Measurements from ENCODE around the gene MUL1. TPM values are rescaled to one million over a fixed set of nuclear protein-coding genes. Genes with fewer than 3 reads are reported as not detected.

Gene MUL1
- total RNA-seq, 1 donor from 2014 or later = 34.7 TPM

DNA sequence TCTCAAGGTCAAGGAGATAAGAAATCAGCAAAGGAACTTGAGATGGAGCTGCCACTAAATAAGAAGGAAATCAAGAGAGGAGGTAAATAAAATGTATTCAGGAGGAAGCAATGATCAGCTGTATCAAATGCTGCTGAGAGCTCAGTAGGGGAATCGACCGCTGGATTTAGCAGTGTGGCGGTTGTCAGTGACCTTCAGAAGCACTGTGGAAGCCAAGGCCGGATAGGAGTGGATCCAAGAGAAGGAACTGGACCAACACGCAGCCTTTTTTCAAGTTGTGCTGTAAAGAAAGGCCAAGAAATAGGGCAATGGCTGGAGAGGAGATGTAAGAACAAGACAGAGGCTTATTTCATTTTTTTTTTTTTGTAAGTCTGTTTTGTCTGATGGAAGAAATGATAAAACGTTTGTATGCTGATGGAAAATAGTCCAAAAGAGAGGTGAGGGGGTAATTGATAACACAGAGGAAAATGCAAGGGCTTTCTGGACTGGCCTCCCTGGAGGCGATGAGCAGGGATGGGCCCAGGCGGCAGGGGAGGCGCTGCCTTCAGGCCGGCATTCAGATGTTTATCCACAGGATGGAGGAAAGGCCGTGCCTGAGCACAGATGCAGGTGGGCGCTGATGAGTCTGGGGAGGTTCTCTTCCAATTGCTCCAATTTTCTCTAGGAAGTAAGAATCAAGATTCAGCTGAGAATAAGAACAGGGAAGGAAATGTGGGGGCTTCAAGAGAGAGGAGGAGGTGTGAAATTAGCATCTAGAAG is 26.9 kb upstream of the MUL1 start:
- intact Hi-C loops (cut with DNase I) = no loop called here
- DNase-seq (ENCODE audit: low spot score in 2 of 2) = no peak
- Histone ChIP-seq H3K36me3 (no peaks in the 10 kb centered on the region), H3K27me3 (no peaks in the 10 kb centered on the region), H3K27ac (no peak overlapping the region), H3K4me3 (no peak overlapping the region), H3K4me1 (no peaks in the 10 kb centered on the region), H3K9me3 (no peaks in the 10 kb centered on the region)
- TF ChIP-seq, protein P1, sequence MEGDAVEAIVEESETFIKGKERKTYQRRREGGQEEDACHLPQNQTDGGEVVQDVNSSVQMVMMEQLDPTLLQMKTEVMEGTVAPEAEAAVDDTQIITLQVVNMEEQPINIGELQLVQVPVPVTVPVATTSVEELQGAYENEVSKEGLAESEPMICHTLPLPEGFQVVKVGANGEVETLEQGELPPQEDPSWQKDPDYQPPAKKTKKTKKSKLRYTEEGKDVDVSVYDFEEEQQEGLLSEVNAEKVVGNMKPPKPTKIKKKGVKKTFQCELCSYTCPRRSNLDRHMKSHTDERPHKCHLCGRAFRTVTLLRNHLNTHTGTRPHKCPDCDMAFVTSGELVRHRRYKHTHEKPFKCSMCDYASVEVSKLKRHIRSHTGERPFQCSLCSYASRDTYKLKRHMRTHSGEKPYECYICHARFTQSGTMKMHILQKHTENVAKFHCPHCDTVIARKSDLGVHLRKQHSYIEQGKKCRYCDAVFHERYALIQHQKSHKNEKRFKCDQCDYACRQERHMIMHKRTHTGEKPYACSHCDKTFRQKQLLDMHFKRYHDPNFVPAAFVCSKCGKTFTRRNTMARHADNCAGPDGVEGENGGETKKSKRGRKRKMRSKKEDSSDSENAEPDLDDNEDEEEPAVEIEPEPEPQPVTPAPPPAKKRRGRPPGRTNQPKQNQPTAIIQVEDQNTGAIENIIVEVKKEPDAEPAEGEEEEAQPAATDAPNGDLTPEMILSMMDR (IDR thresholded peaks at IDR 0.05) = no peak

DNA sequence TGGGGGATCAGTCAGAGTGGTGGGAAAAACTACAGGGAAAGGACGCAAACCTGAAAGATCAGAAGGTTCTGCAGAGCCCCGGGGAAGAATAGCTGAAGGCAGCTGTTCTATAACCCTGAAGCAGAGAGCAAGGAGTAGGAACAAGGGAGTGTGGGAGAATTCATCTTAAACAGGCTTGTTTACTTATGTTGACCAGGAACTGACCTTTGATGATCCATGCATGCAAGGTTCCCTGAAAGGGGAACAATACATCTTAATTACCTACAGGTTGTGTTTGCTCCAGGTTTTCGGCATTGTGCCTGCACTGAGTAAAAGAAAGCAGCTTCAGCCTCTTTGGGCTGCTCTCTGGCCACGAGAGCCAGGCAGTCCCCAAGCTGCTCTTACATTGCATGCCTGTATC is 25.7 kb upstream of the MUL1 start:
- TF ChIP-seq, protein P1 (IDR thresholded peaks at IDR 0.05) = no peak
- intact Hi-C loops (cut with DNase I) = no loop called here
- Histone ChIP-seq H3K4me1 (no peaks in the 10 kb centered on the region), H3K27me3 (no peaks in the 10 kb centered on the region), H3K27ac (no peak overlapping the region), H3K9me3 (no peaks in the 10 kb centered on the region), H3K4me3 (no peak overlapping the region), H3K36me3 (no peaks in the 10 kb centered on the region)
- no peak for DNase-seq (ENCODE audit: low spot score in 2 of 2)

DNA sequence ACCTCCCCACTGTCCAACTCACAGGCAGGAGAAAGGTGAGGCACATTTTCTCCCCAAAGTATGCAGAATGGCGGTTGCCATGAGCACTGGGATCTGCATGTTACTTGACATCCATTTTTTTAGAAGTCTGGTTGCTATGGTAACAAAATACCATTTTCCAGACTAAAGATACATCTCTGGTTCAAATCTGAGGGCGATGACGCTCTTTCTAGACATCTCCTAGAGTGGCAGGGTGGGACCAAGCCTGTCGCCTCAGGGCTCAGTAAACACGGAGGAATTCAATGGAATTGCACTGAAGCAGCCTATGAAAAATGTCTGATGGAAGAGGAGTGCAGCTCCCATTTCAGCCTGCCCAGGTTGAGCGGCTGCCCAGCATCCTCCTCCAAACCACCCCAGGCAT is 22.9 kb upstream of the MUL1 start:
- no peaks in the 10 kb centered on the region for H3K4me1 ChIP-seq
- no peak for DNase-seq (ENCODE audit: low spot score in 2 of 2)
- intact Hi-C loops (cut with DNase I) = no loop called here
- TF ChIP-seq, protein P1 (IDR thresholded peaks at IDR 0.05) = no peak
- H3K27me3 ChIP-seq = no peaks in the 10 kb centered on the region
- no peak overlapping the region for H3K27ac ChIP-seq
- H3K4me3 ChIP-seq = no peak overlapping the region
- H3K9me3 ChIP-seq = no peaks in the 10 kb centered on the region
- H3K36me3 ChIP-seq = no peaks in the 10 kb centered on the region

DNA sequence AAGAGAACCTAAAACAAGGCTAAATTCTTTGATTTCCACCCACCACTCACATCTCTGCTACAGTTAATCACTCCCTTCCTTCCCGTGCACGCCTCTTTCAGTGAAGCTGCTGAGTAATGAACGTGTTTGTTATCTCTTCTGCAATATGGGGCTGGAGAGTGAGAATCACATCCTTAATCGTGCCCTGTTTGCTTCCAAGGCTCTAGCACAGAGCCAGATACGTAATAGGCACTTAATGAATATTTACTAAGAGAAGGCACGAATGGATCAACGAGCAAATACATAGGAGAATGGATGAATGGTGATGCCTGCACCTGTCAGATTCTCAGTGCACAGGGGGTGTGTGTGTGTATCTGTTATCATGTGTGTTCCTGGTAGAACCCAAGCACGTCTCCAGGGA is 22.4 kb upstream of the MUL1 start:
- no peaks in the 10 kb centered on the region for H3K4me1 ChIP-seq
- H3K27ac ChIP-seq = no peak overlapping the region
- H3K9me3 ChIP-seq = no peaks in the 10 kb centered on the region
- TF ChIP-seq, protein P1 (IDR thresholded peaks at IDR 0.05) = no peak
- H3K27me3 ChIP-seq = no peaks in the 10 kb centered on the region
- no peak overlapping the region for H3K4me3 ChIP-seq
- intact Hi-C loops (cut with DNase I) = no loop called here
- H3K36me3 ChIP-seq = no peaks in the 10 kb centered on the region
- DNase-seq (ENCODE audit: low spot score in 2 of 2) = no peak

DNA sequence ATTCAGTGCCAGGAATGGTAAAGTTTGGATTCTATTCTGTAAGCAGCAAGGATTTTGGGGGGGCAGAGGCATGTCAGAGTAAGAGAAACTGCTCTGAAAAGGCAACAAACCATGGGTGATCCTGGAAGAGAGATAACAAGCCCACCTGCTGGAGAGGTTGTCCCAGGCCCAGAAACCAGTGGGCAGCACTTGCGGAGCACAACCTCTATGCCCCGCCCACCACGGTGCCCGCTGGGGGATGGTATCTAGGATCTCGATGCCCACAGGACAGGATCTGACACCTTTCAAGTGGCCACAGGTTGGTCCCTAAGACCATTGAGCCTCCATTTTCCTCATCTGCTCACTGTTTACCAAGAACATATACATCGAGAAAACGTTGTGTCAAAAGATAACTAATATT is 20.3 kb upstream of the MUL1 start:
- Histone ChIP-seq H3K4me1 (no peaks in the 10 kb centered on the region), H3K4me3 (no peak overlapping the region), H3K27ac (no peak overlapping the region), H3K27me3 (no peaks in the 10 kb centered on the region), H3K36me3 (no peaks in the 10 kb centered on the region), H3K9me3 (no peaks in the 10 kb centered on the region)
- intact Hi-C loops (cut with DNase I) = loop anchor here (10.0 kb wide), 1 partner anchor 207 kb away; the partner anchor contains the start of gene SH2D5
- DNase-seq (ENCODE audit: low spot score in 2 of 2) = no peak
- TF ChIP-seq, protein P1 (IDR thresholded peaks at IDR 0.05) = no peak

Data from ascending aorta (tissue), 2 donors.